ENCODE data around the gene ABTB1. TPM values are rescaled to one million over a fixed set of nuclear protein-coding genes. Genes with fewer than 3 reads are reported as not detected.

Gene ABTB1
- total RNA-seq, 4 donors from 2014 or later = 25.3 to 50.3 (median 35.8) TPM

DNA sequence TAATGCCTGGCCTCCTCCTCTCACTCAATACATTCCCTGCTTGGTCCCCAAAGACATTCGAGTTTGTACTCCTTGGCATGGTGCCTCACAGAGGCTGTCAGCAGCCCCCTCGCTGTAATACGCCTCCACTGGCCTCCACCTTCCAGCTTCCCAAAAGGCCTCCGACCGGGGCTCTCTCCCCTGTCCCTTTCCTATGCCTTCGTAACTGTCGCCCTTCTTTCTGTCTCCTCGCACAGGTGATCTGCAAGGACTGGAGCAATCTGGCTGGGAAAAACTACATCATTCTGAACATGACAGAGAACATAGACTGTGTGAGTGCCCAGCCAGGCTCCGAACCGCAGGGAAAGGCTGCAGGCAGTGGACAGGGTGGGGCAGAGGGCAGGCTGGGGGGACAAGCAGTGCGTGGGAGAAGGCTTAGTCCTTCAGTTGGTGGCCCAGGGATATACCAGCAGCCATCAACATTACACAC lies 10.7 kb upstream of the ABTB1 start:
- Histone ChIP-seq H3K27ac (no peak overlapping the region), H3K9me3 (no peaks in the 10 kb centered on the region), H3K27me3 (no peaks in the 10 kb centered on the region), H3K4me3 (no peak overlapping the region), H3K4me1 (no peaks in the 10 kb centered on the region), H3K36me3 (no peaks in the 10 kb centered on the region)
- 77% methylated on average over 6 of the region's 11 CpGs; no CpG with 5 or more reads in 1 of the 2 donors for WGBS, 2 donors (ENCODE audit: low coverage in 1 of 2)
- no peak for ATAC-seq
- TF ChIP-seq EP300 (IDR thresholded peaks at IDR 0.05) (no peak), POLR2AphosphoS5 (IDR thresholded peaks at IDR 0.05) (no peak), POLR2A (IDR thresholded peaks at IDR 0.05) (no peak)
- TF ChIP-seq, protein P1, sequence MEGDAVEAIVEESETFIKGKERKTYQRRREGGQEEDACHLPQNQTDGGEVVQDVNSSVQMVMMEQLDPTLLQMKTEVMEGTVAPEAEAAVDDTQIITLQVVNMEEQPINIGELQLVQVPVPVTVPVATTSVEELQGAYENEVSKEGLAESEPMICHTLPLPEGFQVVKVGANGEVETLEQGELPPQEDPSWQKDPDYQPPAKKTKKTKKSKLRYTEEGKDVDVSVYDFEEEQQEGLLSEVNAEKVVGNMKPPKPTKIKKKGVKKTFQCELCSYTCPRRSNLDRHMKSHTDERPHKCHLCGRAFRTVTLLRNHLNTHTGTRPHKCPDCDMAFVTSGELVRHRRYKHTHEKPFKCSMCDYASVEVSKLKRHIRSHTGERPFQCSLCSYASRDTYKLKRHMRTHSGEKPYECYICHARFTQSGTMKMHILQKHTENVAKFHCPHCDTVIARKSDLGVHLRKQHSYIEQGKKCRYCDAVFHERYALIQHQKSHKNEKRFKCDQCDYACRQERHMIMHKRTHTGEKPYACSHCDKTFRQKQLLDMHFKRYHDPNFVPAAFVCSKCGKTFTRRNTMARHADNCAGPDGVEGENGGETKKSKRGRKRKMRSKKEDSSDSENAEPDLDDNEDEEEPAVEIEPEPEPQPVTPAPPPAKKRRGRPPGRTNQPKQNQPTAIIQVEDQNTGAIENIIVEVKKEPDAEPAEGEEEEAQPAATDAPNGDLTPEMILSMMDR (IDR thresholded peaks at IDR 0.05) = no peak

GRCh38 chr3:127663151-127663550 lies 9.6 kb upstream of the ABTB1 start:
- WGBS, 2 donors (ENCODE audit: low coverage in 1 of 2) = 78 to 93% methylated on average over 4 to 5 of the region's 5 CpGs
- TF ChIP-seq POLR2A (IDR thresholded peaks at IDR 0.05) (no peak), EP300 (IDR thresholded peaks at IDR 0.05) (no peak), POLR2AphosphoS5 (IDR thresholded peaks at IDR 0.05) (no peak)
- TF ChIP-seq, protein P1 (IDR thresholded peaks at IDR 0.05) = no peak
- H3K27me3 ChIP-seq = no peaks in the 10 kb centered on the region
- no peaks in the 10 kb centered on the region for H3K9me3 ChIP-seq
- no peaks in the 10 kb centered on the region for H3K36me3 ChIP-seq
- H3K4me1 ChIP-seq = no peaks in the 10 kb centered on the region
- no peak for ATAC-seq
- H3K4me3 ChIP-seq = no peak overlapping the region
- no peak overlapping the region for H3K27ac ChIP-seq

- H3K9me3 ChIP-seq = no peaks in the 10 kb centered on the region
- no peak for ATAC-seq
- no peaks in the 10 kb centered on the region for H3K27me3 ChIP-seq
- 49 to 58% methylated on average over 2 of the region's 2 CpGs for WGBS, 2 donors (ENCODE audit: low coverage in 1 of 2)
- no peak for TF ChIP-seq POLR2AphosphoS5 (IDR thresholded peaks at IDR 0.05)
- H3K4me1 ChIP-seq = no peaks in the 10 kb centered on the region
- H3K4me3 ChIP-seq = no peak overlapping the region
- H3K27ac ChIP-seq = no peak overlapping the region
- H3K36me3 ChIP-seq = no peaks in the 10 kb centered on the region
These were observed 7.6 kb upstream of the ABTB1 start for GRCh38 chr3:127665165-127665564.

- ATAC-seq = no peak
- Histone ChIP-seq H3K4me3 (no peak overlapping the region), H3K9me3 (no peaks in the 10 kb centered on the region), H3K36me3 (no peaks in the 10 kb centered on the region), H3K27ac (no peak overlapping the region), H3K4me1 (no peaks in the 10 kb centered on the region), H3K27me3 (no peaks in the 10 kb centered on the region)
- 90 to 97% methylated on average over 3 of the region's 3 CpGs for WGBS, 2 donors (ENCODE audit: low coverage in 1 of 2)
- TF ChIP-seq POLR2A (IDR thresholded peaks at IDR 0.05) (no peak), EP300 (IDR thresholded peaks at IDR 0.05) (no peak), POLR2AphosphoS5 (IDR thresholded peaks at IDR 0.05) (no peak)
- TF ChIP-seq, protein P1 (IDR thresholded peaks at IDR 0.05) = no peak
These were observed 7.2 kb upstream of the ABTB1 start for GRCh38 chr3:127665586-127665985.

- Histone ChIP-seq H3K27ac (no peak overlapping the region), H3K9me3 (no peaks in the 10 kb centered on the region), H3K4me1 (peaks cover 0 to 7% (median 3%) of the 10 kb centered on the region in 3 donors), H3K4me3 (no peak overlapping the region), H3K27me3 (no peaks in the 10 kb centered on the region), H3K36me3 (no peaks in the 10 kb centered on the region)
- TF ChIP-seq, protein P1 (IDR thresholded peaks at IDR 0.05) = no peak
- TF ChIP-seq POLR2AphosphoS5 (IDR thresholded peaks at IDR 0.05) = no peak
- no peak for TF ChIP-seq EP300 (IDR thresholded peaks at IDR 0.05)
- no peak for TF ChIP-seq POLR2A (IDR thresholded peaks at IDR 0.05)
- WGBS, 2 donors (ENCODE audit: low coverage in 1 of 2) = 60 to 100% methylated on average over 1 of the region's 2 CpGs
- ATAC-seq = no peak
These were observed 6.1 kb upstream of the ABTB1 start for GRCh38 chr3:127666676-127667075.

All from gastroesophageal sphincter (tissue), 4 donors.